SK-N-SH (cell line): ENCODE results near the gene FGD4.

Source experiments
- CTCF ChIP-seq: fragments of 200-600 bp; sonication (generic); IDR thresholded peaks from 2 replicates; pipeline ENCODE4 v1.6.1; 2017; ENCODE audit warnings: antibody characterized with exemption, mild to moderate bottlenecking, moderate library complexity
- POLR2AphosphoS5 ChIP-seq: IDR thresholded peaks from 2 replicates; pipeline ENCODE4 v1.6.1; 2012; ENCODE audit warnings: low read depth, low read length
- RAD21 ChIP-seq: IDR thresholded peaks from 2 replicates; pipeline ENCODE4 v1.6.1; 2012; ENCODE audit warnings: mild to moderate bottlenecking, low read length
- RFX5 ChIP-seq: IDR thresholded peaks from 2 replicates; pipeline ENCODE4 v1.6.1; 2012; ENCODE audit warnings: mild to moderate bottlenecking, improper control_type of control experiment, low read length
- TCF12 ChIP-seq: IDR thresholded peaks from 2 replicates; pipeline ENCODE4 v1.4.0; 2012
- USF2 ChIP-seq: fragments of 150-350 bp; IDR thresholded peaks from 2 replicates; pipeline ENCODE4 v1.6.1; 2017; ENCODE audit warnings: antibody characterized with exemption, low read length, low read depth, borderline replicate concordance

- no peak for TF ChIP-seq TCF12
- no peak for TF ChIP-seq RAD21
- no peak for TF ChIP-seq POLR2AphosphoS5
- no peak for TF ChIP-seq USF2
- no peak for TF ChIP-seq CTCF
- no peak for TF ChIP-seq RFX5
Measured at GRCh38 chr12:32589165-32589865, 190.0 kb downstream of the FGD4 start.
